ENCODE measurements around the gene DLGAP1. TPM values are rescaled to one million over a fixed set of nuclear protein-coding genes. Genes with fewer than 3 reads are reported as not detected.

DLGAP1 gene
- total and polyA plus RNA-seq, 4 donors, result 0.06 to 1.2 (median 0.17) TPM; not detected in 1

DNA sequence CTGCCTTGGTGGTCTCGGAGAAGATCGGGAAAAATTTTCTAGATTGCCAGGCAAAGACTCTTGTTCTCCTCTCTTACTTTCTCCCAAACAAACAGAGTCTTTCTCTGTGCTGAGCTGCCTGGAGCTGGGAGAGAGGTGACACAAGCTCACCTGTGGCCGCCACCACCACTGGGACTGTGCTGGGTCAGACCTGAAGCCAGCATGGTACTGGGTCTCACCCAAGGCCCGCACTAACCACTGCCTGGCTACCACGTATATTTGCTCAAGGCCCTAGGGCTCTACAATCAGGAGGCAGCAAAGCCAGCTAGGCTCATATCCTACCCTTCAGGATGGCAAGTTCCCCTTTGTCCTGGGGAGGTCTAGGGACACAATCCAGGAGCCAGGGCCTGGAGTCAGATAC, 312.2 kb downstream of the DLGAP1 start:
- Histone ChIP-seq H3K9ac (ENCODE audit: low read depth in 1 of 2, low read length in 2 of 2) (no peak overlapping the region), H3K4me1 (ENCODE audit: control insufficient read depth in 4 of 4, insufficient read depth in 4 of 4, low read length in 3 of 4) (no peaks in the 10 kb centered on the region), H3K4me3 (ENCODE audit: low read depth in 1 of 3, low read length in 3 of 3) (no peak overlapping the region), H3K27me3 (ENCODE audit: control insufficient read depth in 4 of 4, insufficient read depth in 4 of 4, low read length in 3 of 4) (no peaks in the 10 kb centered on the region), H3K27ac (ENCODE audit: low read depth in 1 of 2, low read length in 2 of 2) (no peak overlapping the region), H3K9me3 (ENCODE audit: control insufficient read depth in 4 of 4, low read length in 3 of 4) (no peaks in the 10 kb centered on the region), H3K36me3 (ENCODE audit: control insufficient read depth in 4 of 4, insufficient read depth in 3 of 4, low read depth in 1 of 4, low read length in 3 of 4) (no peaks in the 10 kb centered on the region)
- TF ChIP-seq, protein P1, sequence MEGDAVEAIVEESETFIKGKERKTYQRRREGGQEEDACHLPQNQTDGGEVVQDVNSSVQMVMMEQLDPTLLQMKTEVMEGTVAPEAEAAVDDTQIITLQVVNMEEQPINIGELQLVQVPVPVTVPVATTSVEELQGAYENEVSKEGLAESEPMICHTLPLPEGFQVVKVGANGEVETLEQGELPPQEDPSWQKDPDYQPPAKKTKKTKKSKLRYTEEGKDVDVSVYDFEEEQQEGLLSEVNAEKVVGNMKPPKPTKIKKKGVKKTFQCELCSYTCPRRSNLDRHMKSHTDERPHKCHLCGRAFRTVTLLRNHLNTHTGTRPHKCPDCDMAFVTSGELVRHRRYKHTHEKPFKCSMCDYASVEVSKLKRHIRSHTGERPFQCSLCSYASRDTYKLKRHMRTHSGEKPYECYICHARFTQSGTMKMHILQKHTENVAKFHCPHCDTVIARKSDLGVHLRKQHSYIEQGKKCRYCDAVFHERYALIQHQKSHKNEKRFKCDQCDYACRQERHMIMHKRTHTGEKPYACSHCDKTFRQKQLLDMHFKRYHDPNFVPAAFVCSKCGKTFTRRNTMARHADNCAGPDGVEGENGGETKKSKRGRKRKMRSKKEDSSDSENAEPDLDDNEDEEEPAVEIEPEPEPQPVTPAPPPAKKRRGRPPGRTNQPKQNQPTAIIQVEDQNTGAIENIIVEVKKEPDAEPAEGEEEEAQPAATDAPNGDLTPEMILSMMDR (IDR thresholded peaks at IDR 0.05; ENCODE audit: low read depth, low read length, missing input control), result no peak
- TF ChIP-seq FOXA2 (IDR thresholded peaks at IDR 0.05) (no peak), RXRA (IDR thresholded peaks at IDR 0.05) (no peak), HNF4A (conservative IDR thresholded peaks at IDR 0.05) (no peak), RAD21 (IDR thresholded peaks at IDR 0.05) (no peak), GABPA (IDR thresholded peaks at IDR 0.05 in 1 of 2, conservative IDR thresholded peaks at IDR 0.05 in 1 of 2) (no peak), JUND (IDR thresholded peaks at IDR 0.05) (no peak), FOXA1 (IDR thresholded peaks at IDR 0.05) (no peak), HNF4G (IDR thresholded peaks at IDR 0.05) (no peak), EGR1 (IDR thresholded peaks at IDR 0.05; ENCODE audit: low read depth in 2 of 2) (no peak), SP1 (IDR thresholded peaks at IDR 0.05) (no peak), NR2F2 (IDR thresholded peaks at IDR 0.05) (no peak), YY1 (IDR thresholded peaks at IDR 0.05) (no peak), REST (IDR thresholded peaks at IDR 0.05) (no peak)
- TF ChIP-seq, protein P2, sequence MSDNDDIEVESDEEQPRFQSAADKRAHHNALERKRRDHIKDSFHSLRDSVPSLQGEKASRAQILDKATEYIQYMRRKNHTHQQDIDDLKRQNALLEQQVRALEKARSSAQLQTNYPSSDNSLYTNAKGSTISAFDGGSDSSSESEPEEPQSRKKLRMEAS (IDR thresholded peaks at IDR 0.05), result no peak
- 95% methylated on average over 5 of the region's 5 CpGs for WGBS
- no peak for DNase-seq (ENCODE audit: low spot score)

DNA sequence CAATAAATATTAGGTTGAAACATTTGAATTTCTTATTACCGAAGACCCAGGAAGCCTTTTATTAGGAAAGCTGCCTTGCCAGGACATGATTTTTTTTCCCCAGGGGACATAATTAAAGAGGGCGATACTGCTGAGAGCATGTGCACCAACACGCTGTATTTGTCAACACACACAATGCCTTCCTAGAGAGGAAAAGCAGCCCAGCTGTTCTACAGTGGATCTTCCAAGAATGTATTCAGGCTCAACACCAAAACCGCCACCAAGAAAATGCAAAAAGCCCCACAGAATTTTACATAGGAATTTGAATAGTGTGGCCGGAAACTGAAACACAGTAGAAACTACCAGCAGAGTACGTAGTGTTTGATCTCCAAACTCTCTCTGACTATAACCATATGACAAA, 320.4 kb downstream of the DLGAP1 start:
- Histone ChIP-seq H3K27ac (ENCODE audit: low read depth in 1 of 2, low read length in 2 of 2) (no peak overlapping the region), H3K9ac (ENCODE audit: low read depth in 1 of 2, low read length in 2 of 2) (no peak overlapping the region), H3K9me3 (ENCODE audit: control insufficient read depth in 4 of 4, low read length in 3 of 4) (no peaks in the 10 kb centered on the region), H3K4me3 (ENCODE audit: low read depth in 1 of 3, low read length in 3 of 3) (no peak overlapping the region), H3K36me3 (ENCODE audit: control insufficient read depth in 4 of 4, insufficient read depth in 3 of 4, low read depth in 1 of 4, low read length in 3 of 4) (no peaks in the 10 kb centered on the region), H3K4me1 (ENCODE audit: control insufficient read depth in 4 of 4, insufficient read depth in 4 of 4, low read length in 3 of 4) (no peaks in the 10 kb centered on the region), H3K27me3 (ENCODE audit: control insufficient read depth in 4 of 4, insufficient read depth in 4 of 4, low read length in 3 of 4) (peaks cover 0 to 7% (median 0%) of the 10 kb centered on the region in 4 donors)
- 85% methylated on average over 6 of the region's 6 CpGs for WGBS
- DNase-seq (ENCODE audit: low spot score), result no peak
- TF ChIP-seq ATF3 (IDR thresholded peaks at IDR 0.05), result no peak
- TF ChIP-seq, protein P2 (IDR thresholded peaks at IDR 0.05), result no peak
- TF ChIP-seq HNF4G (IDR thresholded peaks at IDR 0.05), result no peak
- no peak for TF ChIP-seq YY1 (IDR thresholded peaks at IDR 0.05)
- no peak for TF ChIP-seq FOXA1 (IDR thresholded peaks at IDR 0.05)
- TF ChIP-seq EGR1 (IDR thresholded peaks at IDR 0.05; ENCODE audit: low read depth in 2 of 2), result no peak
- no peak for TF ChIP-seq NR2F2 (IDR thresholded peaks at IDR 0.05)
- no peak for TF ChIP-seq REST (IDR thresholded peaks at IDR 0.05)
- TF ChIP-seq GABPA (IDR thresholded peaks at IDR 0.05 in 1 of 2, conservative IDR thresholded peaks at IDR 0.05 in 1 of 2), result no peak
- no peak for TF ChIP-seq RAD21 (IDR thresholded peaks at IDR 0.05)
- no peak for TF ChIP-seq JUND (IDR thresholded peaks at IDR 0.05)
- TF ChIP-seq FOXA2 (IDR thresholded peaks at IDR 0.05), result no peak
- TF ChIP-seq TAF1 (conservative IDR thresholded peaks at IDR 0.05), result no peak
- no peak for TF ChIP-seq HNF4A (conservative IDR thresholded peaks at IDR 0.05)
- TF ChIP-seq ZBTB33 (IDR thresholded peaks at IDR 0.05), result no peak

Data from liver (tissue), 9 donors.